Measurements from ENCODE around the gene PLEKHG2. TPM values are rescaled to one million over a fixed set of nuclear protein-coding genes. Genes with fewer than 3 reads are reported as not detected.

Gene PLEKHG2
- total RNA-seq, 1 experiment from 2014 or later, result 29.0 TPM

GRCh38 chr19:39430675-39431593 lies 18.5 kb downstream of the PLEKHG2 start:
- intact Hi-C loops (cut with micrococcal nuclease), result loop anchor here (2.0 kb wide), 1 partner anchor 40 kb away; the partner anchor contains the start of genes MED29 and PAF1
- peak overlapping the region; percentile 84 for H3K27ac ChIP-seq (ENCODE audit: low read depth, low read length)
- TF ChIP-seq ZFX (IDR thresholded peaks at IDR 0.05) (no peak), YY1 (IDR thresholded peaks at IDR 0.05; ENCODE audit: extremely low read depth, insufficient replicate concordance, low read depth, low read length) (no peak), RAD21 (IDR thresholded peaks at IDR 0.05; ENCODE audit: low read depth) (no peak), EZH2 (IDR thresholded peaks at IDR 0.05) (no peak), SRF (IDR thresholded peaks at IDR 0.05; ENCODE audit: low read depth) (peak; percentile 74; the same call in 1 of the 2 replicates), EGR1 (IDR thresholded peaks at IDR 0.05; ENCODE audit: low read depth) (no peak), SIN3A (IDR thresholded peaks at IDR 0.05; ENCODE audit: low read depth) (no peak; the same call in none of the 2 replicates), FOSL1 (IDR thresholded peaks at IDR 0.05; ENCODE audit: low read depth) (peak; percentile 82), ZNF274 (IDR thresholded peaks at IDR 0.05; ENCODE audit: low read depth, low read length) (no peak), EZH2phosphoT487 (IDR thresholded peaks at IDR 0.05; ENCODE audit: borderline replicate concordance) (no peak), SP1 (IDR thresholded peaks at IDR 0.05; ENCODE audit: low read depth) (peak; percentile 81), TCF7L2 (IDR thresholded peaks at IDR 0.05; ENCODE audit: borderline replicate concordance, extremely low read depth, insufficient read depth, insufficient read length) (no peak), POLR2A (IDR thresholded peaks at IDR 0.05; ENCODE audit: borderline replicate concordance, extremely low read depth, insufficient read depth, insufficient read length) (no peak), ELF1 (IDR thresholded peaks at IDR 0.05; ENCODE audit: borderline replicate concordance, low read depth) (no peak; the same call in 1 of the 2 replicates), CEBPB (IDR thresholded peaks at IDR 0.05; ENCODE audit: low read depth) (0 out of 2 replicates have a peak, but pooled peaks have one; percentile 56), POLR2AphosphoS5 (IDR thresholded peaks at IDR 0.05; ENCODE audit: low read depth, low read length) (peak; percentile 44; the same call in 1 of the 2 replicates), JUND (IDR thresholded peaks at IDR 0.05) (peak; percentile 76), CBX3 (IDR thresholded peaks at IDR 0.05; ENCODE audit: low read depth) (0 out of 2 replicates have a peak, but pooled peaks have one; percentile 15)
- TF ChIP-seq, protein P1, sequence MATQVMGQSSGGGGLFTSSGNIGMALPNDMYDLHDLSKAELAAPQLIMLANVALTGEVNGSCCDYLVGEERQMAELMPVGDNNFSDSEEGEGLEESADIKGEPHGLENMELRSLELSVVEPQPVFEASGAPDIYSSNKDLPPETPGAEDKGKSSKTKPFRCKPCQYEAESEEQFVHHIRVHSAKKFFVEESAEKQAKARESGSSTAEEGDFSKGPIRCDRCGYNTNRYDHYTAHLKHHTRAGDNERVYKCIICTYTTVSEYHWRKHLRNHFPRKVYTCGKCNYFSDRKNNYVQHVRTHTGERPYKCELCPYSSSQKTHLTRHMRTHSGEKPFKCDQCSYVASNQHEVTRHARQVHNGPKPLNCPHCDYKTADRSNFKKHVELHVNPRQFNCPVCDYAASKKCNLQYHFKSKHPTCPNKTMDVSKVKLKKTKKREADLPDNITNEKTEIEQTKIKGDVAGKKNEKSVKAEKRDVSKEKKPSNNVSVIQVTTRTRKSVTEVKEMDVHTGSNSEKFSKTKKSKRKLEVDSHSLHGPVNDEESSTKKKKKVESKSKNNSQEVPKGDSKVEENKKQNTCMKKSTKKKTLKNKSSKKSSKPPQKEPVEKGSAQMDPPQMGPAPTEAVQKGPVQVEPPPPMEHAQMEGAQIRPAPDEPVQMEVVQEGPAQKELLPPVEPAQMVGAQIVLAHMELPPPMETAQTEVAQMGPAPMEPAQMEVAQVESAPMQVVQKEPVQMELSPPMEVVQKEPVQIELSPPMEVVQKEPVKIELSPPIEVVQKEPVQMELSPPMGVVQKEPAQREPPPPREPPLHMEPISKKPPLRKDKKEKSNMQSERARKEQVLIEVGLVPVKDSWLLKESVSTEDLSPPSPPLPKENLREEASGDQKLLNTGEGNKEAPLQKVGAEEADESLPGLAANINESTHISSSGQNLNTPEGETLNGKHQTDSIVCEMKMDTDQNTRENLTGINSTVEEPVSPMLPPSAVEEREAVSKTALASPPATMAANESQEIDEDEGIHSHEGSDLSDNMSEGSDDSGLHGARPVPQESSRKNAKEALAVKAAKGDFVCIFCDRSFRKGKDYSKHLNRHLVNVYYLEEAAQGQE (IDR thresholded peaks at IDR 0.05; ENCODE audit: low read depth), result no peak
- TF ChIP-seq, protein P2, sequence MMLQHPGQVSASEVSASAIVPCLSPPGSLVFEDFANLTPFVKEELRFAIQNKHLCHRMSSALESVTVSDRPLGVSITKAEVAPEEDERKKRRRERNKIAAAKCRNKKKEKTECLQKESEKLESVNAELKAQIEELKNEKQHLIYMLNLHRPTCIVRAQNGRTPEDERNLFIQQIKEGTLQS (IDR thresholded peaks at IDR 0.05), result no peak; the same call in 1 of the 2 replicates
- TF ChIP-seq, protein P3, sequence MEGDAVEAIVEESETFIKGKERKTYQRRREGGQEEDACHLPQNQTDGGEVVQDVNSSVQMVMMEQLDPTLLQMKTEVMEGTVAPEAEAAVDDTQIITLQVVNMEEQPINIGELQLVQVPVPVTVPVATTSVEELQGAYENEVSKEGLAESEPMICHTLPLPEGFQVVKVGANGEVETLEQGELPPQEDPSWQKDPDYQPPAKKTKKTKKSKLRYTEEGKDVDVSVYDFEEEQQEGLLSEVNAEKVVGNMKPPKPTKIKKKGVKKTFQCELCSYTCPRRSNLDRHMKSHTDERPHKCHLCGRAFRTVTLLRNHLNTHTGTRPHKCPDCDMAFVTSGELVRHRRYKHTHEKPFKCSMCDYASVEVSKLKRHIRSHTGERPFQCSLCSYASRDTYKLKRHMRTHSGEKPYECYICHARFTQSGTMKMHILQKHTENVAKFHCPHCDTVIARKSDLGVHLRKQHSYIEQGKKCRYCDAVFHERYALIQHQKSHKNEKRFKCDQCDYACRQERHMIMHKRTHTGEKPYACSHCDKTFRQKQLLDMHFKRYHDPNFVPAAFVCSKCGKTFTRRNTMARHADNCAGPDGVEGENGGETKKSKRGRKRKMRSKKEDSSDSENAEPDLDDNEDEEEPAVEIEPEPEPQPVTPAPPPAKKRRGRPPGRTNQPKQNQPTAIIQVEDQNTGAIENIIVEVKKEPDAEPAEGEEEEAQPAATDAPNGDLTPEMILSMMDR (IDR thresholded peaks at IDR 0.05 in 2 of 3, conservative IDR thresholded peaks at IDR 0.05 in 1 of 3; ENCODE audit: borderline replicate concordance in 1 of 3, insufficient read depth in 1 of 3, low read depth in 2 of 3, low read length in 2 of 3), result no peak

More at GRCh38 chr19:39430675-39431593, 18.5 kb downstream of the PLEKHG2 start:
- ATAC-seq (peak; percentile 57), DNase-seq (ENCODE audit: low read depth, low spot score) (peak; percentile 97)
- BruUV-seq (replicated peaks), result TSS peak; percentile 68
- no peaks in the 10 kb centered on the region for H3K9me3 ChIP-seq (ENCODE audit: control insufficient read depth in 1 of 2, insufficient read depth in 1 of 2, low read depth in 1 of 2, low read length in 2 of 2)
- peaks cover 36% of the 10 kb centered on the region for H3K79me2 ChIP-seq (ENCODE audit: insufficient read depth, low read length)
- H4K20me1 ChIP-seq (ENCODE audit: insufficient read depth), result peaks cover 13% of the 10 kb centered on the region; the same call in 1 of the 2 replicates
- peak overlapping the region; percentile 92 for H3K4me2 ChIP-seq (ENCODE audit: low read length)
- ChIA-PET POLR2A (interaction anchor here (0.7 to 1.4 kb wide), 5 partner anchors 10 to 29 kb away, joined by 3 to 4 read pairs (median 4); no protein-coding TSS in a partner anchor), CTCF (interaction anchor here (1.2 kb wide), 1 partner anchor 101 kb away, joined by 3 read pairs; no protein-coding TSS in a partner anchor), RAD21 (ENCODE audit: low non-redundant PET in 1 of 2, low total read pairs in 2 of 2, uncharacterized antibody in 2 of 2, unreplicated experiment in 2 of 2) (no interaction called here)
- H3K9ac ChIP-seq (ENCODE audit: low read length), result peak overlapping the region; percentile 100
- peaks cover 26 to 34% of the 10 kb centered on the region in 2 experiments; a peak in 3 of 4 replicates for H3K36me3 ChIP-seq (ENCODE audit: control insufficient read depth in 1 of 2, insufficient read depth in 2 of 2, low read length in 2 of 2)
- no peaks in the 10 kb centered on the region for H3K9me2 ChIP-seq (ENCODE audit: insufficient read depth)
- peaks cover 67 to 74% of the 10 kb centered on the region in 2 experiments for H3K4me1 ChIP-seq (ENCODE audit: control insufficient read depth in 1 of 2, insufficient read depth in 2 of 2, low read length in 2 of 2)
- H3K4me3 ChIP-seq (replicated peaks in 1 of 2; ENCODE audit: low read depth in 1 of 2, low read length in 2 of 2), result peak overlapping the region in 1 of 2 experiments; percentile 2; a peak in 2 of 4 replicates
- H2AFZ ChIP-seq (ENCODE audit: low read depth, low read length, poor library complexity, severe bottlenecking), result no peak overlapping the region
- H3K27me3 ChIP-seq (ENCODE audit: insufficient read depth, low read length), result no peaks in the 10 kb centered on the region
